ENCODE data around the gene HHLA2.
"Not testable (repeated sequence)": the region's sequence is repeated elsewhere in the genome, so short reads cannot be mapped to it uniquely, and the experiment has no call there.

The HHLA2 gene

GRCh38 chr3:108378952-108379342 lies 82.6 kb downstream of the HHLA2 start:
- not testable (repeated sequence) for H3K27ac Mint-ChIP-seq

GRCh38 chr3:108380128-108380795 lies 83.9 kb downstream of the HHLA2 start:
- H3K4me3 Mint-ChIP-seq = no peak overlapping the region
- no peak overlapping the region for H3K27ac Mint-ChIP-seq
- intact Hi-C loops (cut with micrococcal nuclease) = no loop called here
- H3K9me3 Mint-ChIP-seq = no peaks in the 10 kb centered on the region
- H3K4me1 Mint-ChIP-seq (ENCODE audit: low read depth) = no peaks in the 10 kb centered on the region
- no peaks in the 10 kb centered on the region for H3K36me3 Mint-ChIP-seq (ENCODE audit: low read depth)
- H3K27me3 Mint-ChIP-seq = no peaks in the 10 kb centered on the region

More at GRCh38 chr3:108378952-108379342, 82.6 kb downstream of the HHLA2 start:
- H3K36me3 Mint-ChIP-seq (ENCODE audit: low read depth); intact Hi-C loops (cut with micrococcal nuclease); H3K27me3 Mint-ChIP-seq; H3K9me3 Mint-ChIP-seq; H3K4me1 Mint-ChIP-seq (ENCODE audit: low read depth); H3K4me3 Mint-ChIP-seq: not testable (repeated sequence)

DNA sequence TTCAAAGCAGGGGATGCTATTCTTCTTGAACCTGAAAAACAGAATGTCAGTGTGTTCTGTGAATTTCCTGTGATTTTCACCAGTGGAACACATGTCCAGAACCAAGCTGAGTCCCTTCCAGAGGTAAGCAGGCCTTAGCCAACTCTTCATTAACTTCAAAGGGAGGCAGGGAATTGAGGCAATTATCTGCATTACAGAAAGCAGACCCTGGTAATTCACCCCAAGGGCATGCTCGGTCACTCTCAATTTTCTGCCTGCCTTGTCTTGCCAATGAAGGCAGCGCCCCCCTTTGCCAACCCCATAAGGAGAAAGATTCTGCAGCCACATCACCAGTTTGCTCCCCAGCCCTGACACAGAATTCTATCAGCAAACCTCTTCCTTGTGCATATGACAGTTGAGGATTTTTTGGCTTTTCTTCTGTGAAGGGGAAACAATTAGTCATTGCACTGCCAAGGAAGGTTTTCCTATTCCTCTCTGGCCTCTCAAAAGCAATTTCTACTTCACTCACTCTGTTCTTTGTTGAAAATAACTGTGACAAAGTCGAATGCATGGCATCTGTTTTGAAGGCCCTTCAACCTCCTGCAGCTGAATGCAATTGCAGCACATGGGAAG lies 85.3 kb downstream of the HHLA2 start:
- intact Hi-C loops (cut with micrococcal nuclease) = no loop called here
- Mint-ChIP-seq H3K4me1 (ENCODE audit: low read depth) (no peaks in the 10 kb centered on the region), H3K27ac (no peak overlapping the region), H3K4me3 (no peak overlapping the region), H3K27me3 (no peaks in the 10 kb centered on the region), H3K9me3 (no peaks in the 10 kb centered on the region), H3K36me3 (ENCODE audit: low read depth) (no peaks in the 10 kb centered on the region)

- Mint-ChIP-seq H3K27me3 (no peaks in the 10 kb centered on the region), H3K9me3 (no peaks in the 10 kb centered on the region), H3K4me1 (ENCODE audit: low read depth) (peaks cover 7% of the 10 kb centered on the region), H3K4me3 (no peak overlapping the region), H3K36me3 (ENCODE audit: low read depth) (no peaks in the 10 kb centered on the region), H3K27ac (no peak overlapping the region)
- intact Hi-C loops (cut with micrococcal nuclease) = no loop called here
These were observed 87.0 kb downstream of the HHLA2 start for GRCh38 chr3:108383306-108383705.

GRCh38 chr3:108387063-108387462 lies 90.7 kb downstream of the HHLA2 start:
- no peaks in the 10 kb centered on the region for H3K9me3 Mint-ChIP-seq
- no peaks in the 10 kb centered on the region for H3K36me3 Mint-ChIP-seq (ENCODE audit: low read depth)
- H3K4me1 Mint-ChIP-seq (ENCODE audit: low read depth) = peaks cover 17% of the 10 kb centered on the region
- intact Hi-C loops (cut with micrococcal nuclease) = no loop called here
- H3K27me3 Mint-ChIP-seq = no peaks in the 10 kb centered on the region
- H3K4me3 Mint-ChIP-seq = no peak overlapping the region
- no peak overlapping the region for H3K27ac Mint-ChIP-seq

- H3K4me1 Mint-ChIP-seq (ENCODE audit: low read depth) = peaks cover 18% of the 10 kb centered on the region
- H3K36me3 Mint-ChIP-seq (ENCODE audit: low read depth) = no peaks in the 10 kb centered on the region
- intact Hi-C loops (cut with micrococcal nuclease) = no loop called here
- H3K4me3 Mint-ChIP-seq = no peak overlapping the region
- H3K9me3 Mint-ChIP-seq = no peaks in the 10 kb centered on the region
- H3K27me3 Mint-ChIP-seq = peaks cover 4% of the 10 kb centered on the region
- no peak overlapping the region for H3K27ac Mint-ChIP-seq
These were observed 92.1 kb downstream of the HHLA2 start for GRCh38 chr3:108388136-108389132.

GRCh38 chr3:108389372-108389771 lies 93.0 kb downstream of the HHLA2 start:
- Mint-ChIP-seq H3K36me3 (ENCODE audit: low read depth) (no peaks in the 10 kb centered on the region), H3K4me3 (no peak overlapping the region), H3K4me1 (ENCODE audit: low read depth) (peaks cover 18% of the 10 kb centered on the region), H3K27me3 (peaks cover 4% of the 10 kb centered on the region), H3K9me3 (no peaks in the 10 kb centered on the region), H3K27ac (no peak overlapping the region)
- intact Hi-C loops (cut with micrococcal nuclease) = no loop called here

- no peak overlapping the region for H3K4me3 Mint-ChIP-seq
- no peak overlapping the region for H3K27ac Mint-ChIP-seq
- H3K27me3 Mint-ChIP-seq = peaks cover 4% of the 10 kb centered on the region
- no peaks in the 10 kb centered on the region for H3K36me3 Mint-ChIP-seq (ENCODE audit: low read depth)
- intact Hi-C loops (cut with micrococcal nuclease) = loop anchor here (10.0 kb wide), 1 partner anchor 317 kb away; no protein-coding TSS in a partner anchor
- H3K9me3 Mint-ChIP-seq = no peaks in the 10 kb centered on the region
- H3K4me1 Mint-ChIP-seq (ENCODE audit: low read depth) = peaks cover 18% of the 10 kb centered on the region
These were observed 95.7 kb downstream of the HHLA2 start for GRCh38 chr3:108391917-108392593.

DNA sequence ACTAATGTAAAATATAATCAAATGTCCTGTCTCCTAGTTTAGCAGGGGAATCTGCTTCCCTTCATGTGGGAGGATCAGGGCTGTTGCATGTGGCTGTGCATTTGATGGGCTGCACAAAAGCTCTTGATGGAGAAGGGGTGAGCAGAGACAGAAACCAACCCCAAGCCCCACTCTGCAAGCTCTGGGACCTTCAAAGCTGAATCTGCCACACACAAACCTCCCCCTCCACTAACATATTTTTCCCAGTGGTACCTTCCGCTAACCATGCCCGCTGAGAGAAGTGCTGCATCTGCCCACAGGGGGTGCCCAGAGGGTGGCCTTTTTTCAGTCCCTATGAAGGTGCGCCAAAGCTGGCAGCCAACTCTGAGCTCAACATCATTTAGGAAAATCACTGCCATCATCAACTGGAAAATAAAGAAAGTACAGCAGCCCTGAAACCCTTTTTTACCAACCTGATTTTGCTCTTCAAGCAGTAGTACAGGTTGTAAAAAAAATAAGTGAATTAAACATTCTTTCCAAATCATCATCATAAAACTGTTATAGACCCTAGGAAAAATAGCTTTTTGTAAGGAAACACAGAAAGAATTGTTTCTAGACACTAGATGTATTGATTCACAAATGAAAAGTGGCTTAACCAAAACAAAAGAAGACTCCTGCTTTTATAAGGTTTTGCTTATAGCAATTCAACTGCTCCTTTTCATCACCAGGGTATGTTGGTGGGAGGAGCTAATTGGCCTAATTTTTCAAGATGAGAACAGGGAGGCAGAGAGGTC lies 97.0 kb downstream of the HHLA2 start:
- Mint-ChIP-seq H3K9me3 (no peaks in the 10 kb centered on the region), H3K27ac (no peak overlapping the region), H3K27me3 (peaks cover 4% of the 10 kb centered on the region), H3K4me3 (no peak overlapping the region), H3K4me1 (ENCODE audit: low read depth) (peaks cover 11% of the 10 kb centered on the region), H3K36me3 (ENCODE audit: low read depth) (no peaks in the 10 kb centered on the region)
- intact Hi-C loops (cut with micrococcal nuclease) = loop anchor here (10.0 kb wide), 1 partner anchor 319 kb away; no protein-coding TSS in a partner anchor

- no peaks in the 10 kb centered on the region for H3K9me3 Mint-ChIP-seq
- H3K4me1 Mint-ChIP-seq (ENCODE audit: low read depth) = peaks cover 5% of the 10 kb centered on the region
- no peak overlapping the region for H3K4me3 Mint-ChIP-seq
- peaks cover 4% of the 10 kb centered on the region for H3K27me3 Mint-ChIP-seq
- no peak overlapping the region for H3K27ac Mint-ChIP-seq
- intact Hi-C loops (cut with micrococcal nuclease) = loop anchor here (10.0 kb wide), 1 partner anchor 319 kb away; no protein-coding TSS in a partner anchor
- no peaks in the 10 kb centered on the region for H3K36me3 Mint-ChIP-seq (ENCODE audit: low read depth)
These were observed 97.7 kb downstream of the HHLA2 start for GRCh38 chr3:108394016-108394415.

DNA sequence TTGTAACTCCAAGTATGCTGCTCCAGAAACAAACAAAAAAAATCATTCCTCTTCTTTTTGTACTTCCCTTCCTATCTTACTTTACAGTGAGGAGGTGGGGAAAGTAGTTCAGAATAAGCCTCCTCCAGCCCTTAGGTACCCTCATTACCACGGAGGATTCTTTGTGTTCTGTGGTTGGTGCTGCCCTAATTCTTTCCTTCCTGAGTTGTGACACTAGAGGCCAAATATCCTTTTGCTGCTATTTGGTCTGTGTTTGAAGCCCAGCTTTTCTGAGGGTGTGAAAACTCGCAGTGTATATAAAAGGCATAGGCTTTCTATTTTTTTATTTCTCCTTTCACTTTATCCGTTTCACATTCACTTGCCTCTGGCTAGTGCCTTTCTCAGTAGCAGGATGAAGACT lies 98.2 kb downstream of the HHLA2 start:
- Mint-ChIP-seq H3K4me1 (ENCODE audit: low read depth) (peaks cover 5% of the 10 kb centered on the region), H3K36me3 (ENCODE audit: low read depth) (no peaks in the 10 kb centered on the region), H3K9me3 (no peaks in the 10 kb centered on the region), H3K27ac (no peak overlapping the region), H3K4me3 (no peak overlapping the region), H3K27me3 (peaks cover 4% of the 10 kb centered on the region)
- intact Hi-C loops (cut with micrococcal nuclease) = loop anchor here (10.0 kb wide), 1 partner anchor 320 kb away; no protein-coding TSS in a partner anchor

DNA sequence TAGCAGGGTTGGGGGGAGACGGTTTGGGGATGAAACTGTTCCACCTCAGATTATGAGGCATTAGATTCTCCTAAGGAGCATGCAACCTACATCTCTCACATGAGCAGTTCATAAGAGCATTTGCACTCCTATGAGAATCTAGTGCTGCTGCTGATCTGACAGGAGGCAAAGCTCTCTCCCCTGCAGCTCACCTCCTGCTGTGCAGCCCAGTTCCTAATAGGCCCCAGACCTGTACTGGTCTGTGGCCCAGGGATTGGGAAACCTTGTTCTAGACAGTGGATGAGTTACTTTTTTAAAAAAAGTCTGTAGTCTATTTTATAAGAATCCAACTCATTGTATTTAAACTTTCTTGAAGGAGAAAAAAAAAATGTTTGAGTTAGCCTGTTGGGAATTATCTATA lies 100.0 kb downstream of the HHLA2 start:
- intact Hi-C loops (cut with micrococcal nuclease) = loop anchor here (10.0 kb wide), 1 partner anchor 322 kb away; no protein-coding TSS in a partner anchor

GRCh38 chr3:108398510-108398909 lies 102.2 kb downstream of the HHLA2 start:
- H3K27me3 Mint-ChIP-seq = no peaks in the 10 kb centered on the region
- no peaks in the 10 kb centered on the region for H3K9me3 Mint-ChIP-seq
- H3K4me3 Mint-ChIP-seq = no peak overlapping the region
- H3K4me1 Mint-ChIP-seq (ENCODE audit: low read depth) = no peaks in the 10 kb centered on the region
- H3K36me3 Mint-ChIP-seq (ENCODE audit: low read depth) = no peaks in the 10 kb centered on the region
- no peak overlapping the region for H3K27ac Mint-ChIP-seq
- intact Hi-C loops (cut with micrococcal nuclease) = loop anchor here (10.0 kb wide), 1 partner anchor 324 kb away; no protein-coding TSS in a partner anchor

More for the DNA sequence above, 100.0 kb downstream of the HHLA2 start:
- peaks cover 4% of the 10 kb centered on the region for H3K27me3 Mint-ChIP-seq
- H3K4me3 Mint-ChIP-seq = no peak overlapping the region
- H3K9me3 Mint-ChIP-seq = no peaks in the 10 kb centered on the region
- H3K27ac Mint-ChIP-seq = no peak overlapping the region
- no peaks in the 10 kb centered on the region for H3K36me3 Mint-ChIP-seq (ENCODE audit: low read depth)
- H3K4me1 Mint-ChIP-seq (ENCODE audit: low read depth) = peaks cover 5% of the 10 kb centered on the region
